Activated T-cell treated with anti-CD3 and anti-CD28 coated beads, Interleukin-2, amount 50 U/mL, for 48 hours (primary cell): ENCODE results near the gene OPRM1.

ENCODE experiments used
- DNase-seq, 2 experiments: peaks; one replicate each; pipeline ENCODE4 v3.0.0-alpha.2; 2020

Gene OPRM1

GRCh38 chr6:154289818-154290508 is 250.9 kb downstream of the OPRM1 start:
- DNase-seq: no peak

GRCh38 chr6:154292066-154292465 is 253.0 kb downstream of the OPRM1 start:
- no peak for DNase-seq

GRCh38 chr6:154292855-154293519 is 253.9 kb downstream of the OPRM1 start:
- DNase-seq: no peak

- no peak for DNase-seq
These were observed 256.7 kb downstream of the OPRM1 start for GRCh38 chr6:154295733-154296132.
